Measurements from ENCODE around the gene RPL10.
"Not testable (repeated sequence)": the region's sequence is repeated elsewhere in the genome, so short reads cannot be mapped to it uniquely, and the experiment has no call there.

The RPL10 gene

DNA sequence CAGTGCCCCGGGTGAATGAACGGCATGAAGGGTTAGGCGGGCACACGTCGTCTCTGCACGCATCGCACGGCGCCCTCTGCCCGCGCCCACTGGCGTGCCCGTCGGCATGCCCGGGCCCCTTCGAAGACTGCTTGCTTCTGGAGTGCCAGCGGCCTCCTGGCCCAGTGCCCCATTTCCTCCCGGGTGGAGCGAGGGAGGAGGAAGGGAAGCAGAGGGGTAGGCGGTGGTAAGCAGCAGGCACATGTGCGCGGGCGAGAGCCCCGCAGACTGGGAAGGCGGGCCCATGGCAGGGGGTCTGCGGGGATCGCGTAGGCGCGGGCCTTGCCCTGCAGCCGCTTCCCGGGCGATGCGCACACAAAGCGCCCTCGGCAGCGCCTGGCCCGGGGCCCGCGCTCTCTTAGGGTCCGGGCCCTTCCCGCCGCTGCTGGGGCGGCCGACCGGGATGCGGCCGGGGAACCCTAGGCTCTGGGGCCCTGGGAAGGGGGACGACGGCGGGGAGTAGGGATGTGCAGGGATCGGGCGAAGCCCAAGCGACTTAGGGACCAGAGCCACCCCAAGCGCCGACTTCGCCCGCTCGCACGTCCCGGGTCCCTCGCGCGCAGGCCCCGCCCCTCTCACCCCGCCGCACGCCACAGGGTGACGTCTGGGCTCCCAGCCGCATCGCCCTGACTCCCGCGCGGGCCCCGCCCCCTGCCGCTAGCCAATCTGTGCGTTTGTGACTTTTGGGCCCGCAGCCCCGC is 19.9 kb upstream of the RPL10 start:
- peak; percentile 52 to 80 for DNase-seq

DNA sequence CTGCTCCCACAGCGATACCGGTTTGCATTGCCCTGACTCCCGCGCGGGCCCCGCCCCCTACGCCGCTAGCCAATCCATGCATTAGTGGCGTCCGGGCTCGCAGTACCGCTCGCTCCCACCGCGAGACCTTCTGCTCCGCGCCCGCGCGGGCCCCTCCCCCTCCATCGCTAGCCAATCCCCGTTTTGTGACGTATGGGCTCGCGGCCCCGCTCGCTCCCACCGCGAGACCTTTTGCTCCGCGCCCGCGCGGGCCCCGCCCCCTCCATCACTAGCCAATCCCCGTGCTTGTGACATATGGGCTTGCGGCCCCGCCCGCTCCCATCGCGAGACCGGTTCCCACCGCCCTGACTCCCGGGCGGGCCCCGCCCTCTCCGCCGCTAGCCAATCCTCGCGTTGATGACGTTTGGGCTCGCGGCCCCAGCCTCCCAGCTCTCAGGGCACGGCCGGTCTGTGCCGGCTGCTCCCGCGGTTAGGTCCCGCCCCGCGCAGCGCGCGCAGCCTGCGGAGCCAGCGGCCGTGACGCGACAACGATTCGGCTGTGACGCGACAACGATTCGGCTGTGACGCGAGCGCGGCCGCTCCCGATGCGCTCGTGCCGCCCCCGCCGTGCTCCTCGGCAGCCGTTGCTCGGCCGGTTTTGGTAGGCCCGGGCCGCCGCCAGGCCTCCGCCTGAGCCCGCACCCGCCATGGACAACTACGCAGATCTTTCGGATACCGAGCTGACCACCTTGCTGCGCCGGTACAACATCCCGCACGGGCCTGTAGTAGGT is 19.2 kb upstream of the RPL10 start, which contains the start of gene EMD:
EMD (plus strand) TSS at position 497 of the 770 bp plus-strand sequence; CDS start at position 687, 190 bp downstream.
- peak; percentile 98 to 100 for DNase-seq

GRCh38 chrX:154379569-154379951 is 18.6 kb upstream of the RPL10 start:
- no peak for DNase-seq

GRCh38 chrX:154380153-154380552 is 18.0 kb upstream of the RPL10 start:
- no peak for DNase-seq

DNA sequence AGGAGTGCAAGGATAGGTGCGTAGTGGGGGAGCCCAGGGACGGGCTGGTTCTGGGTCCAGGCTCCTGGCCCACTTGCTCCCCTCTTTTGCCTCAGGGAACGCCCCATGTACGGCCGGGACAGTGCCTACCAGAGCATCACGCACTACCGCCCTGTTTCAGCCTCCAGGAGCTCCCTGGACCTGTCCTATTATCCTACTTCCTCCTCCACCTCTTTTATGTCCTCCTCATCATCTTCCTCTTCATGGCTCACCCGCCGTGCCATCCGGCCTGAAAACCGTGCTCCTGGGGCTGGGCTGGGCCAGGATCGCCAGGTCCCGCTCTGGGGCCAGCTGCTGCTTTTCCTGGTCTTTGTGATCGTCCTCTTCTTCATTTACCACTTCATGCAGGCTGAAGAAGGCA is 17.4 kb upstream of the RPL10 start:
- DNase-seq, result no peak

DNA sequence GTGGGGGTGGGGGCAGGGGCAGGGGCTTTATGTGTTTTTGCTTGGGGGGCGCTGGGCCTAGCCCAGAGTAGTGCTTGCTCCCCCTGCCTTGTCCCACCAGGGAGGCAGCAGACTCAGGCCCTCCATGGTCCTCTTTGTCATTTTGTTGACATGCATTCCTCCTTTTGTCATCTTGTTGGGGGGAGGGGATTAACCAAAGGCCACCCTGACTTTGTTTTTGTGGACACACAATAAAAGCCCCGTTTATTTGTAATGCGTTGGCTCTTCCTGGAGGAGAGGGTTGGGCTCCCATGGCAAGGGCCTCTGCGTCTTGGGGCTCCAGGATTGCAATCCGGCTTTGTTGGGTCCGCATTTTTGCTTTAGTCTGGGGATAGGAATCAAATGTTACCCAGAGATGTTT is 16.9 kb upstream of the RPL10 start:
- no peak for DNase-seq

DNA sequence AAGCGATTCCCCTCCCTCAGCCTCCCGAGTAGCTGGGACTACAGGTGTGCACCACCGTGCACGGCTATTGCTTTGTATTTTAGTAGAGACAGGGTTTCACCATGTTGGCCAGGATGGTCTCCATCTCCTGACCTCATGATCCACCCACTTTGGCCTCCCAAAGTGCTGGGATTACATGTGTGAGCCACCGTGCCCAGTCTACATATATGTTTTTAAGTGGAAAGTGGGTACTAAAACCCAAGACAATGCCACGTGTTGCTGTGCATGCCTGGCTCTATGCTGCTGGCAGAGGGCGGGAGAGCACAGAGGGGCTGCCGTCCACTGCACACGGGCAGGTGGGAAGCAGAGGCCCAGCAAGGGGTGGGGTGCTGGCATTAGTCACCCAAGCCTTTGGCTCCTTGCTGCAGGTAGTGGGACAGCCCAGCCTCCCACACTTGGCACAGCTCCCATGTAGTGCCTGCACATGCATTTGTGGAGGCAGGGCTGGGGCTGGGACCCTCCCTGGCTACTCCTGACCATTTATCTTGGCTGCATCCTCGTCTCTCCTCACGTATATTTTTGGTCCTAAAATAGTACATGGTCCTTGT is 15.6 kb upstream of the RPL10 start:
- DNase-seq, result no peak

DNA sequence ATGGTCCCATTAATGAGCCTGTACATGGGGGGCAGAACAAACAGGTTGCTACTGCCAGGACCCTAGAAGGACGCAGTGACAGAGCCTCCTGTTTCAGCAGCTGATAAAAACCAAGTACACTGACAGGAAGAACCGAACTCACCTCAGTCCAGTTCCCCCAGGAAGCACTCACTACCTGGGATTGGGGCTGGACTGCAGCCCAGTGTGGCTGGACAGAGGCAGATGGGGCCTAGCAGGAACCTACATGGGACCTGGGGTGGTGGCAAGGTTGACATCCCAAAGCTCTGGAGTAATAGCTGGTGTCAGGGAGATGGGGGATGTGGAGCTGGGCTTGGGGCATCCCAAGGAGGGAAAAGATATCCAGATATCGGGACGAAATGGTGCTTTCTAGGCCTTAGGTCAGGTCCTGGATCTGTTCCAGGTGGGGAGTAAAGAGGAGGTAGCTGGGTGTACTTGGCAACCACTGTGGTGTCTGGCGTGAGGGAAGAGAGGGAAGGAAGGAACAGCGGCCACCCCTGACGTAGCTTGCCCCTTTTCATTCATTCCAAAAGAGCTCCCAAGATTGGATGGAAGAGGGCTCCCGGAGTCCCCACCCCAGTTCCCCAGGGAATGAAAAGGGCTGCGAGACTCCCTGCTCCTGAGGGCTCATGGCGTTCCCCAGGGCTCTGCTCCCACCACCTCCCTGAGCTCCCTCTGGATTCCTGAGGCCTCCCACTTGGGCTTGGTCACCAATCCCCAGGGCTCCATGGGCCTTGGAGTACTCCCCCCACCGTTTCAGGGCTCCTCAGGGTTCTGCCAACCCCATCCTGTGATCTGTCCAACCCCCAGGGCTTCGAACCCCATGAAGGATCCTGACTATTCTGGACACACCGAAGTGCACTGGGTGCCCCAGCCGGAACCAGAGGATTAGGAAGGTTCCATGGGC is 14.6 kb upstream of the RPL10 start:
- DNase-seq, result no peak

DNA sequence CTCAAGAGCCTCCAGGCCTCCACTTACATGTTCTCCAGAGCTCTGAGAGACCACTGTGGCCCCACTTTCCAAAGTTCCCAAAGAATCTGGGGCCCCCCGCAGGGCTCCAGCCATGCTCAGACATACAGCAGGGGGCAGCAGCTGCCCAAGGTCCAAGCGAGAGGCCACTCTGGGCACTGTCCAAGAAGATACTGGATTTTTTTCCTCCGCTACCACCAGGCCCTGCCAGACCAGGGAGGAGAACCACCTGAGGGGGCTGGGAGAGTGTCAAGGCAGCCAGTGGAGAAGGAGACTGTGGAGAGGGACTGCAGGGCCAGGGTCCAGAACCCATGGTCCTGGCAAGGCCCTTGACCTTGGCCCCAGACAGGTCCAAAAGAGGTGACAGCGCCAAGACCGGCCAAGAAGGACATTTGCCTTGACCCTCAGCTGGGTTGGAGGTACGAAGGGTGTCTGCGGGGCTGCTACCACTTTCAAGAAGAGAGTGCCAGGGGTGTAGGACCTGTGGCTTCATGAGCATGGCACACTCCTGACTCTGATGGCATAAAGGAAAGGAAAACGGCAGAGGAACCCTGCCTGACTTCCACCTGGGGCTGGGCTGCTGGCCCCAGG is 13.8 kb upstream of the RPL10 start:
- no peak for DNase-seq

DNA sequence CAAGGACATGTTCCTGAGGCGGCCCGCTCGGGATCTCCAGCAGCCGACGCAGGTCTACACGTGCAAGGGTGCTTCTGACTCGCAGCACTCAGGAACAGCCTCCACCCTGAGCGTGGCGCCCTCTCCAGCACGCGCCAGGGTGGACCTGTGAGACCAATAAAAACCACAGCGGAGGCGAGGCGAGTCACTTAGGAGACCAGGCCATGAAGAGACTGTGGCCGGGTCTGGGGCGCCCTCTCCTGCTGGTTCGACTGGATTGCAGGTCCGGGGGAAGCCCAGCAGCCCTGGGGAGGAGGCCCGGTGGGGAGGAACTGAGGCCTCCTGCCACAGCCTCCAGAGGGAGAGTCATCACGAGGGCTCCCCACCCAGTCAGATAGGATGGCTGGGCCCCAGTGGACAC is 10.1 kb upstream of the RPL10 start:
- DNase-seq, result not testable (repeated sequence)

GRCh38 chrX:154388649-154389048 is 9.5 kb upstream of the RPL10 start:
- DNase-seq, result not testable (repeated sequence)

DNA sequence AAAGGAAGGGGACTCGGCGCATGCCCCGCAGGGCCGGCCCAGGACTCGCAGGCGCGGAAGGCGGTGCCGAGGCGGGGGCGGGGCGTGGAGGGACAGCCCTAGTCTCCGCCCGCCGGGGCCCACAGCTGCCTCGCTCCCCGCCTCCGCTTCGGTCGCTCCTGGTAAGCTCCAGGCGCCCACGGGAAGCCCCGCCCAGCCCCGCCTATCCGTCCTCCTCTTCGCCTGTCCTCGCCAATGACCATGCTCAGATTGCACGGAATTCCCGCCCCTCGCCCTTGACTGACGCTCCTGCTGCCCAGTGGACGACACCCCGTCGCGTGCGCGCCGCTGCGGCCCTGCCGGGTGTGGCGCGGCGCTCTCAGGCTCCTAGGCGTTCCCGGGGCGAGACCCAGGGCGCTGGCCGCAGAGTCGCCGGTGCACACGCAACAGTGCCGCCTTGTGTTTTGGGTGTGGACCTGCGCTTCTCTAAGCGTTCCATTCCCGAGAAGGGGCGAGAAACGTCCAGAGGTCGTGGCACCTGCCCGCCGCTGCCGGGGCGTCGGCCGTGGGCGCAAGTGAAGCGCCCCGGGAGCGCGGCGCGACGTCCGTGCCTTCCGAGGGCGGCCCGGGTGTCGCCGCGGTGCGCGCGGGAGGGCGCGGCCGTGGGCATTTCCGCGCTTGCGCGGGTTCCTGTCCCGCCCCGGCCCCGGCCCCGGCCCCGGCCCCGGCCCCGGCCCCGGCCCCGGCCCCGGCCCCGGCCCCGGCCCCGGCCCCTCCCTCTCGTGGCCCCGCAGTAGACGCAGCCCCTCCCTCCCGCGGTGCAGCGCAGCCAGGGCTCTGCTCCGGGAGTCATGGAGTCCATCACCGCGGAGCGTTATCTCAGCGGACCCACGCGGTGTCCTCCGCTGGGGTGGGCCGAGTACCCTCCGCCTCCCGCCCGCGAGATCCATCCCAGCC is 8.1 kb upstream of the RPL10 start:
- not testable (repeated sequence) for DNase-seq

GRCh38 chrX:154396363-154396762 is 1.8 kb upstream of the RPL10 start:
- not testable (repeated sequence) for DNase-seq

DNA sequence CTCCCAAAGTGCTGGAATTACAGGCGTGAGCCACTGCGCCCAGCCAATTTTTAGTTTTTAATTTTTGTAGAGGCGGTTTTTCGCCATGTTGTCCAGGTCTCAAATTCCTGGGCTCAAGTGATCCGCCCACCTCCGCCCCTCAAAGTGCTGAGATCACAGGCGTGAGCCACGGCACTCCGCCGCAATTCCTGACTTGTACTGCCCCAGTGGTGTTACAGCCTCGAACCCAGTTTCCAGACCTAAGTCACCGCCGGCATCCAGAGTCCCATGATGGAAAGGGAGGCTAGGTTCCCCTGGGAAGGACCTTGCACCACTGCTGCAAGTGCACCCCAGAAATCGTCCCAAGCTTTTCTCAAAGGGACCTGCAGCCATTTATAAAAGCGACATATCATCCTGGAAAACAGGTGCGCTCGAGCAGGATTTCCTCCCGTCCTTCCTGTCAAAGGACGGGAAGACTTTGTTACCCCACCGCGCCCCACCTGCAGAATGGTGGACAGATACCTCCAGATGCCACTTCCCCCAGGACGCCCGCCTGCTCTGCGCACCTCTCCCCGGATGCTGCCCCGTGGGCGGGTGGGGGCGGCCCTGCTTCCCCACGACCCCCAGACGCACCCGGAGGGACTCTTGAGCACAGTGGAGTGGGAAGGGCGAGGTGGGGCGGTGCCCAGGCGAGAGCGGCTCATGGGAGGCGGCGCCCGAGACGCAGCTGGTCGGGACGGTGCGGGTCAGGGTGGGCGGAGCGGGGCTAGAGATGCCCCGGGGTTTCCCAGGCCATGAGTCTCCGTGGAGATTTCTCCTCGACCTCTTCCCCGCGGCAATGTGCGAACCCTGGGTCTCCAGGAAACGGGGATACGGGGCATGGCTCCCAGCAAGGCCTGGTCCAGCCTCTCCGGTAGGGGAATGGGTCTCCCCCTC is 947 bp upstream of the RPL10 start:
- DNase-seq, result peak in 1 of 2 experiments; percentile 54

DNA sequence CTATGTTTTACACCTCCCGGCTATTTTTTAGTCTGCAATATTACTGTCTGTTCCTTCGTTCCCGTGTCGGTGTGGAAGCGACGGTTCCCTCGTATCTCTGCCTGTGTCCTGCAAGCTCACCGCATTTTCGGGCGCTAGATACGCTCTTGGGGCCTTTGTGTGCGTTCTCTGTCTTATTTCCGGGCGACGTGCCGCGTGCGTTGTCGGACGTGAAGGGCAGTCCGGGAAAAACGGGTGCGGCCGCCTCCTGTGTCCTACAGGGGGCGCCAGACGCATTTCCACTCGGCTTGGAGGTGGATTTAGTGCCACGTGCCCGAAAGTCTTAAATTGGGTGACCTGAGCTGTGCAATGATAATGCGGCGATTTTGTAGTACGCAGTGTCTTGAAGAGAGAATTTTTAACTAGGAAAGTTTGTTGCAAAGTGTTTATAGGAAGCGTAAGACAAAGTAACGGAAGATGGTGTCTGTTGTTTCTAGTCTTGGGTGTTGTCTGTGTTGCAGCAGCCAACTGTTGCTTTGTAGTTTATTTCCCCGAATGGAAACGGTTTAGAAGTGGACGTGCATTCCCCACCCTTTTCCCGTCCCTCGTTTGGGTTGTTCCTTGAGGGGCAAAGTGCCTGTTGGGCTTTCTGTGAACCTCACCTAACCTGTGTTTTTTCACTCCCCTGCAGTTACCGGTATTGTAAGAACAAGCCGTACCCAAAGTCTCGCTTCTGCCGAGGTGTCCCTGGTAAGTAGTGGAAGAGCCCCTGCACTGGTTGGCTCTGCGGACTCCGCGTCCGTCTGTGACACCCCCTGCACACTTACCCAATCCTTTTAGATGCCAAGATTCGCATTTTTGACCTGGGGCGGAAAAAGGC is 720 bp downstream of the RPL10 start:
- peak in 1 of 2 experiments; percentile 74 for DNase-seq

- no peak for DNase-seq
These were observed 1.6 kb downstream of the RPL10 start for GRCh38 chrX:154399527-154400368.

DNA sequence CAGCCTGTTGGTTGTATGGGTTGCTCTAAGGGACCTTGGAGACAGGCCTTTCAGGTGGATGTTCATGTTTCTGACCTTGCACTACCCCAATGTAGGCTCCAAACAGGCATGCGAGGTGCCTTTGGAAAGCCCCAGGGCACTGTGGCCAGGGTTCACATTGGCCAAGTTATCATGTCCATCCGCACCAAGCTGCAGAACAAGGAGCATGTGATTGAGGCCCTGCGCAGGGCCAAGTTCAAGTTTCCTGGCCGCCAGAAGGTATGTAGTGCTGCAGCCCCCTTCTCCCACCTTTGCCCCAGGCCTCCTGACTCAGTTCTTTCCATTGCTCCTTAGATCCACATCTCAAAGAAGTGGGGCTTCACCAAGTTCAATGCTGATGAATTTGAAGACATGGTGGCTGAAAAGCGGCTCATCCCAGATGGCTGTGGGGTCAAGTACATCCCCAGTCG is 2.2 kb downstream of the RPL10 start:
- not testable (repeated sequence) for DNase-seq
